A549 (cell line): ENCODE data around the gene MAMLD1. TPM values are rescaled to one million over a fixed set of nuclear protein-coding genes. Genes with fewer than 3 reads are reported as not detected.

Experiments used
- ATAC-seq, 2 experiments: fragments of 200-7000 bp in 1 of 2; fragments of >200 bp in 1 of 2; cut with Nextera tagmentation in 1 of 2; cut with Tn5 transposase in 1 of 2; 3 replicates each; pipeline versions ENCODE4 v1.8.0 to v1.9.1; 2018 to 2020; ENCODE audit warnings: mild to moderate bottlenecking in 1 of 2, moderate library complexity in 1 of 2
- CTCF ChIA-PET: fragments of 300-600 bp; sonication (Branson Sonifier 250); formaldehyde crosslinking; extraction: SDS; loops from one replicate; lab custom pipeline; 2021; ENCODE audit warnings: antibody characterized with exemption, inconsistent platforms; lab: Yijun Ruan, JAX
- POLR2A ChIA-PET: fragments of 350-600 bp; formaldehyde crosslinking; extraction: SDS; loops from one replicate; lab custom pipeline; 2021; ENCODE audit warnings: antibody characterized with exemption, inconsistent platforms; lab: Yijun Ruan, JAX
- DNase-seq, 2 experiments: peaks; one replicate each; pipeline versions ENCODE4 v3.0.0 to v3.0.0-alpha.2; 2011 to 2016; ENCODE audit warnings: low read depth in 1 of 2, low spot score in 1 of 2
- FAIRE-seq: peaks from 2 replicates; lab custom pipeline; 2011; peaks lifted over from hg19 to GRCh38; lab: Jason Lieb, UNC
- H3K27ac ChIP-seq, 2 experiments: fragments of >200 bp; sonication (Bioruptor Twin); formaldehyde crosslinking; 3 replicates each; pipeline ENCODE4 v1.5.1; 2016 to 2017
- H3K4me1 ChIP-seq: fragments of >200 bp; sonication (Bioruptor Twin); formaldehyde crosslinking; 3 replicates; pipeline ENCODE4 v1.6.1; 2016
- H3K4me2 ChIP-seq: fragments of >200 bp; sonication (Bioruptor Twin); formaldehyde crosslinking; 3 replicates; pipeline ENCODE4 v1.6.1; 2016
- H3K4me3 ChIP-seq: fragments of >200 bp; sonication (Bioruptor Twin); formaldehyde crosslinking; 3 replicates; pipeline ENCODE4 v1.5.1; 2016
- H3K9me3 ChIP-seq: fragments of >200 bp; sonication (Bioruptor Twin); formaldehyde crosslinking; 3 replicates; pipeline ENCODE4 v1.6.1; 2016
- ATOH8 ChIP-seq: fragments of 250-450 bp; sonication (Bioruptor Pico); IDR thresholded peaks from 2 replicates; pipeline ENCODE4 v1.5.0; 2020; ENCODE audit warnings: low read depth, mild to moderate bottlenecking, moderate library complexity
- CBX8 ChIP-seq: fragments of 200-600 bp; sonication (generic); IDR thresholded peaks from 2 replicates; pipeline ENCODE4 v1.6.1; 2016
- CHD2 ChIP-seq: fragments of 150-350 bp; IDR thresholded peaks from 2 replicates; pipeline ENCODE4 v1.6.1; 2014; ENCODE audit warnings: low read length; ENCODE audit not compliant: partially characterized antibody
- E2F6 ChIP-seq: IDR thresholded peaks from 2 replicates; pipeline ENCODE4 v1.6.1; 2012; ENCODE audit warnings: low read depth, borderline replicate concordance
- FOSB ChIP-seq: fragments of 250-450 bp; sonication (Bioruptor Pico); IDR thresholded peaks from 2 replicates; pipeline ENCODE4 v1.5.0; 2020; ENCODE audit warnings: mild to moderate bottlenecking, moderate library complexity
- FOSL2 ChIP-seq, 2 experiments: fragments of 450-650 bp in 1 of 2; fragments of >200 bp in 1 of 2; sonication (Bioruptor Twin) in 1 of 2; formaldehyde crosslinking; IDR thresholded peaks; 2 replicates each; pipeline versions ENCODE4 v1.5.0 to v1.6.1; 2016 to 2020; ENCODE audit warnings: mild to moderate bottlenecking in 1 of 2, moderate library complexity in 1 of 2
- HOXA7 ChIP-seq: fragments of 250-450 bp; sonication (Bioruptor Pico); IDR thresholded peaks from 2 replicates; pipeline ENCODE4 v1.5.0; 2020; ENCODE audit warnings: mild to moderate bottlenecking, moderate library complexity
- HOXB13 ChIP-seq: fragments of 250-450 bp; sonication (Bioruptor Pico); IDR thresholded peaks from 2 replicates; pipeline ENCODE4 v1.5.0; 2020; ENCODE audit warnings: low read depth, mild to moderate bottlenecking, moderate library complexity
- JUNB ChIP-seq: fragments of >200 bp; sonication (Bioruptor Twin); formaldehyde crosslinking; IDR thresholded peaks from 2 replicates; pipeline ENCODE4 v1.6.1; 2016
- KDM5A ChIP-seq: fragments of 200-600 bp; sonication (generic); IDR thresholded peaks from 2 replicates; pipeline ENCODE4 v1.6.1; 2016; ENCODE audit warnings: antibody characterized with exemption, mild to moderate bottlenecking
- MAFK ChIP-seq: fragments of 450-650 bp; IDR thresholded peaks from 2 replicates; pipeline ENCODE4 v1.6.1; 2014; ENCODE audit not compliant: partially characterized antibody
- MAX ChIP-seq: IDR thresholded peaks from 2 replicates; pipeline ENCODE4 v1.6.1; 2012
- NPAS2 ChIP-seq: fragments of 250-450 bp; sonication (Bioruptor Pico); IDR thresholded peaks from 2 replicates; pipeline ENCODE4 v1.8.0; 2022; ENCODE audit warnings: mild to moderate bottlenecking, moderate library complexity, borderline replicate concordance
- PBX3 ChIP-seq: IDR thresholded peaks from 2 replicates; pipeline ENCODE4 v1.6.1; 2012
- RFX5 ChIP-seq: fragments of 450-650 bp; IDR thresholded peaks from 2 replicates; pipeline ENCODE4 v1.7.1; 2014; ENCODE audit warnings: antibody characterized with exemption, mild to moderate bottlenecking, moderate library complexity
- USF2 ChIP-seq: fragments of 450-650 bp; IDR thresholded peaks from 2 replicates; pipeline ENCODE4 v1.6.1; 2014; ENCODE audit warnings: antibody characterized with exemption
- ZC3H11A ChIP-seq: fragments of 450-650 bp; IDR thresholded peaks from 2 replicates; pipeline ENCODE4 v1.6.1; 2014; ENCODE audit warnings: antibody characterized with exemption, mild to moderate bottlenecking
- WGBS: methylation state at CpG from one replicate; pipeline ENCODE4 v1.1.6; 2017; ENCODE audit errors: missing lambda C conversion rate; 5-methylcytosine and 5-hydroxymethylcytosine counted together
- polyA plus RNA-seq, 4 experiments: library from polyadenylated mRNA; depleted of rRNA in 3 of 4; stranded (reverse); fragments of >200 nt; fragmentation: RNase III in 1 of 4; extraction: RNeasy Plus Mini Kit Qiagen cat#74134 plus additional on column Dnase treatment in 1 of 4; gene quantifications; 2 replicates in 3 of 4; 3 replicates in 1 of 4; pipeline ENCODE4 v1.2.3, GENCODE V29; 2011 to 2017

Gene MAMLD1
- polyA plus RNA-seq, 2 of the 4 experiments (the other 2 are of a cell fraction): 1.2 to 2.3 TPM

- no peaks in the 10 kb centered on the region for H3K9me3 ChIP-seq
- no peak for DNase-seq
- no peak for TF ChIP-seq KDM5A
- TF ChIP-seq FOSB: no peak
- TF ChIP-seq PBX3: no peak
- no peak for TF ChIP-seq USF2
- TF ChIP-seq ZC3H11A: no peak
- TF ChIP-seq CBX8: no peak
- no peak for TF ChIP-seq NPAS2 (CRISPR knock-in tag)
- TF ChIP-seq RFX5: no peak
- ATAC-seq: no peak
- ChIA-PET POLR2A (no interaction called here), CTCF (interaction anchor here (1.3 kb wide), 1 partner anchor 205 kb away, joined by 3 read pairs; no protein-coding TSS in a partner anchor)
- WGBS: 90% methylated on average over 13 of the region's 13 CpGs
- peak; percentile 36 for FAIRE-seq
- H3K27ac ChIP-seq: no peak overlapping the region
- peaks cover 12% of the 10 kb centered on the region for H3K4me1 ChIP-seq
- H3K4me3 ChIP-seq: no peak overlapping the region
- no peak overlapping the region for H3K4me2 ChIP-seq
Measured at GRCh38 chrX:150478496-150479492, 115.7 kb downstream of the MAMLD1 start.

GRCh38 chrX:150482537-150483206 is 119.6 kb downstream of the MAMLD1 start:
- POLR2A ChIA-PET: interaction anchor here (1.1 kb wide), 1 partner anchor 117 kb away, joined by 3 read pairs; no protein-coding TSS in a partner anchor
- TF ChIP-seq JUNB (0 out of 2 replicates have a peak, but pooled peaks have one; percentile 24), FOSL2 (IDR thresholded peaks at IDR 0.05) (peak; percentile 53; the same call in 1 of the 2 replicates), FOSL2 (CRISPR knock-in tag; IDR thresholded peaks at IDR 0.05) (peak; percentile 75), FOSB (no peak)
- FAIRE-seq: peak; percentile 100
- H3K4me3 ChIP-seq: no peak overlapping the region
- WGBS: 5% methylated on average over 6 of the region's 6 CpGs
- DNase-seq: peak; percentile 55 to 59
- CTCF ChIA-PET: interaction anchor here (0.9 to 8.7 kb wide), 3 partner anchors 117 to 532 kb away, joined by 4 to 48 read pairs (median 4); no protein-coding TSS in a partner anchor
- H3K4me2 ChIP-seq: peak overlapping the region; percentile 39
- peaks cover 12% of the 10 kb centered on the region for H3K4me1 ChIP-seq
- peak; percentile 90 to 95 for ATAC-seq
- peak overlapping the region in 1 of 2 experiments; percentile 46; a peak in 2 of 6 replicates for H3K27ac ChIP-seq
- H3K9me3 ChIP-seq: no peaks in the 10 kb centered on the region

- Histone ChIP-seq H3K27ac (peak overlapping the region in 1 of 2 experiments; percentile 46; a peak in 2 of 6 replicates), H3K9me3 (no peaks in the 10 kb centered on the region)
- no peak for DNase-seq
- POLR2A ChIA-PET: interaction anchor here (1.1 kb wide), 1 partner anchor 118 kb away, joined by 3 read pairs; no protein-coding TSS in a partner anchor
- peak; percentile 81 for FAIRE-seq
- 78% methylated on average over 8 of the region's 8 CpGs for WGBS
- TF ChIP-seq ATOH8: no peak
- no peak for TF ChIP-seq CHD2
- no peak for TF ChIP-seq MAX
- no peak for TF ChIP-seq HOXA7 (CRISPR knock-in tag)
- TF ChIP-seq MAFK: no peak
- no peak for TF ChIP-seq E2F6
- TF ChIP-seq HOXB13 (CRISPR knock-in tag): no peak
- TF ChIP-seq, all 56 proteins: peak for 0
- no peak for ATAC-seq
- Histone ChIP-seq H3K4me3 (no peak overlapping the region), H3K4me2 (peak overlapping the region; percentile 39), H3K4me1 (peaks cover 12% of the 10 kb centered on the region)
- CTCF ChIA-PET: interaction anchor here (0.9 to 8.7 kb wide), 4 partner anchors 12 to 533 kb away, joined by 3 to 48 read pairs (median 4); no protein-coding TSS in a partner anchor
Measured at GRCh38 chrX:150483356-150483985, 120.4 kb downstream of the MAMLD1 start.
